DOHH2 (cell line): ENCODE data around the gene SYNPO2.

Experiments used
- CTCF ChIP-seq: fragments of 200-600 bp; sonication (generic); IDR thresholded peaks from one replicate; pipeline ENCODE4 v1.5.1; 2014; ENCODE audit warnings: antibody characterized with exemption, mild to moderate bottlenecking, low read depth, low read length; ENCODE audit not compliant: poor library complexity, severe bottlenecking
- EZH2phosphoT487 ChIP-seq: fragments of 200-600 bp; sonication (generic); IDR thresholded peaks from 2 replicates; pipeline ENCODE4 v1.6.1; 2017; ENCODE audit warnings: borderline replicate concordance, mild to moderate bottlenecking, antibody characterized with exemption, low read length, moderate library complexity, mixed read lengths

GRCh38 chr4:119057417-119057816 is 168.8 kb downstream of the SYNPO2 start:
- TF ChIP-seq CTCF (no peak), EZH2phosphoT487 (no peak)
